Islet precursor cell (in vitro differentiated cells): Measurements from ENCODE around the gene WIF1.
A peak's percentile ranks its signal among the peaks of the same experiment; 100 is the strongest.

Experiments used
- DNase-seq: peaks from one replicate; pipeline ENCODE4 v3.0.0-alpha.2; 2018

The WIF1 gene

DNA sequence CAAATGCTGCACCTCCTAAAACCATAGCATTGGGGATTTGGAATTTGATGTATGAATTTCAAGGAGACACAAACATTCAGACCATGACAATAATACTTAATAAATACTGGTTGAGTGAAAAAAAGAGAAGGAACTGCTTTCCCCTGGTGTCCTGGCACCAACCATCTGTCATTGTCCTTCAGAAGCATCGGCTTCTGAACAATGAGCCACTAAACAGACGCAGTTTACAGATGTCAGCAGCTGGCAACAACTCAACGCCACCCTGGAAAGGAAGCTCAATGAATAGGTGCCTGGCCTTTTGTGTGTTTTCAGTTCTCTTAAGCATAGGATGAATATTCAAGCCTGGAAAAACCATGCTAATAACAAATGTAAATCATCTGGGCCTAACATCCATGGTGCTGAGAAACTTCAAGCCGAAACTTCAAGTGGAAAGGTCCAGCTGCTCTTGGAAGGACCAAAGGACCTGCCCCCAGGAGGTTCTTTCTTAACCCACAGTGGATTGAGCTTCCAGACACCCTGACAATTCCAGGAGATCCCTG, 101.3 kb downstream of the WIF1 start:
- no peak for DNase-seq

DNA sequence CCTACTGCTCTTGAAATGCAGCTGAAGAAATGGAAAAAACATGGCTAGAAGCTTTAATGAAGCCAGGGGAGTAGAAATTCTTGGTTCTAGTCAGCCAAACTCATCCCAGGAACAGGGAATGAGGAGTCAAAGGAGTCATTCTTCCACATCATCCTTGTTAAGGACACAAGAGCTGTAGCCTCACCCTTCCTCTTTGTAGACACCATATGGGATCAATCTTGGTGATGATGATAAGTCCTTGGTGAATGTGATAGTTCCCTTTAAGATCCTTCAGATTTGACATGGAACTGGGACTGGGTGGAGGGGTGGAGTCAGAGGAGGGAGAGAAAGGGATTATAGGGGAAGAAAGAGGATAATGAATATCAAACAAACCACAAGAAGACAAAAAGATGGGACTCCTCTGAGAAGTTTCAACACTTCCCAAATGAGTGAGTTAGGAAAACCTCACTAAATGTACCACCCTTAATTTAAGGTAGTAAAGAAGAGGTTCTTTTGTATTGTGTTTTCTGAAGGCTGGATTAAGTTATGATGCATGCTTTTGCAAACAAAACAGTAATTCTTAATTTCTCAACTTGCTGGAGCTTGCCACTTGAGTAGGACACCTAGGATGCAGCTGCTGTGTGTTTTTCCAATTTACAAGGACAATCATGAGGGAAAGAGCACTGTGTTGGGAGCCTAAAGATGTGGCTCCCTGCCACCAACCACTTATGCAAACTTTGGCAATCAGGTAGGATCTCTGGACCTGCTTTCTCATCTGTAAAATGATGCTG, 104.0 kb downstream of the WIF1 start:
- peak; percentile 12 for DNase-seq

DNA sequence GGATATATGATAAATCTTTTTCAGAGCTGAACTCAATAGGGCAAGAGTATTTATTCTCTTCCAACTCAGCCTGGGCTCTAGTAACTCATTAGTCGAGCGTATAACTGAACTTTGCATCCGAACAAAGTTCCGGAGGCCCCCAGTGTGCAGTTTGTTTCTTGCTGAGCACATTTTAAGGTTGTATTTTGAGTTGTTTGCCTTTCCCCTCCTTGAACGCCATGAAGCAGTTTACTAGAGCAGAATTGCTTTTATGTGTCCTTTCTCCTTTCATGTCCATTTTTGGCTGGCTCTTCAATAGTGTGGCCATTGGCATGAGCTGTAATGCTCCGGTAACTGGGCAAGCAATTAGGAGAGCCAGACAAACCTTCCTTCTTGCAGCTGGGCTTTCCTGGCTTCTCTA, 105.3 kb downstream of the WIF1 start:
- DNase-seq = peak; percentile 32

DNA sequence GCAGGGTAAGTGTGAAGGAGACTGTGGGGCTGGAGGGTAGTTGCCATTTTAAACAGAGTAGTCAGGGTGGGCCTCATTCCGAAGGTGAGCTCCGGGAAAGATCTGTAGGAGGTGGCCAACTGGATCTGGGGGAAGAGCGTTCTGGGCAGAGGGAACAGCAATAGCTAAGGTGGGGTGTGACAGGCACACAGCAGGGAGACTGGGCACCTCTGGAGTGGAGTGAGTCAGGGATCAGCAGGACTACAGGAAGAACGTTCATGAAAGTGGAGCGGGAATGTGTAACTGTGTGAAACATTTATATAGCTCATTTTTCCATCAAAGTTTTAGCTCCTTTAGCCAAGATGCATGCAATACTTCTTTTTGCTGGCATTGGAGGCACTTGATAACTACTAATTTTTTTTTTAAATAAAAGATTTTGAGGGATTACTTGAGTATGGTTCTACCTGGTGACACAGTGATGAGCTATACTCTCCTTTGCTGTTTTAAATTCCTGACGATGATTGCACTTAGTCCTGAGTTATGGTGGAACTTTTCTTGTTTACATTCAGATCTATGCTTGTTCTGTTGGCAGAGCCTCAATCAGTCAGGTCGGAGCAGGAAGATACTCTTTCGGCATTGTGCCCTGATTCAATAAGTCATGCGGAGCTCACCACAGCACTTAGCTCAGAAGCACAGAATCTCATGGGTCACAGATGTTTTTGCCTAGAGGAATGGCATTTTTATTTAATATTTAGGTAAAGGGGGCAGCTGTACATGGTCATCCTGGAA, 106.4 kb downstream of the WIF1 start:
- DNase-seq = peak; percentile 7

DNA sequence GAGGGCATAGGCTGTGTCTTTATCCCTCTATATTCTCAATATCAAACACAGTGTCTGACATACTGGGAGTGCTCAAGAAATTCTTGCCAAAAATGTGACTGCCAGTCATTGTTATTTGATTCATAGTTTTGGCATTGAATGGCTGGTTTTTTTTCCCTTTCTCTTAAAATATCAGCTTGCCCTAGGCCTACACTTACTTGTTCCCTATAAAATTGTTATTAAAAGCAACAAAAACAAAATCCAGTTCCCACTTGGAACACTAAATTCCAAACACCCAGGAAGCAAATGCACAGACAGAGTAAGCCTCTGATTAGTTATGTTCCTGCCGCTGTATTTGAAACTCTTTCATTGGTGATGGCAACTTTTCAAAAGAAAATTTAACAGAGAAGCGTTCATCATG, 110.7 kb downstream of the WIF1 start:
- no peak for DNase-seq

DNA sequence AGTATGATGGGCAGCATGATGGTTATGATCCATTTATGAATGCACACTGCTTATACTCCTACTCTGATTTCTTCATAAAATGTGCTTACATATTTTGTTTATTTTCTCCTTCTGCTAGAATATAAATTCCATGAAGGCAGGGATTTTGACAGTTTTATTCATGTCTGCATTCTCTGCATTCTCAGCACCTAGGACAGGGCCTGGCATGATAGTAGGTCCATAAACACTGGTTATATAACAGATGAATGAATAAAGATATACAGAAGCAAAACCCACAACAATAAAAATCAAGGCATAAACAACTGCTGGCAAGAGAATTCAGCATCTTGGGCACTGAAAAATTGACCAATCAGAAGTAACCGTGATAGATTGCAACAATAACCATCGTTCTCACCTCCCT, 115.4 kb downstream of the WIF1 start:
- no peak for DNase-seq

DNA sequence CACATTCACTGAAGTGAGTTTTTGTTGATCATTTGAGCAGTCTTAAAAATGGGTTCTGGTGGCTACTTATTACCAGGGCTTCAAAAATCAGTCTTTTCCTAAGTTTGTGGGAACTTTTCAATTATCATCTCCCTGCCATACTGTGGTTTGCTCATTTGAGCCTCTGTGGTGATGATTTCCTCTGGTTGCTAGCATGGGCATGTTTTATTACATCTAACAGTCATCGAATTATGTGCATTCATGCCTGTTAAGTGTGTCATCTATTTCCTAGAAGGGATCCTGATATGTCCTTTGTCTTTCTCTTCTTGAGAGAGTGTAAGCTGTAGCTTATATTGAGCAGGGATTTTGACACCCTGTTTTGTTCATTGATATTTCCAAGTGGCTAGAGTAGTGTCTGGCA, 116.8 kb downstream of the WIF1 start:
- DNase-seq = no peak
